OCI-LY3 (cell line): ENCODE results near the gene PNRC2.

ENCODE experiments used
- H2AFZ ChIP-seq: fragments of 200-600, 300-600 bp; shearing (Covaris generic); 2 replicates; pipeline ENCODE4 v1.6.0; 2014; ENCODE audit warnings: antibody characterized with exemption, low read depth, low read length
- H3K27ac ChIP-seq: fragments of 200-600, 300-600 bp; sonication (generic); 2 replicates; pipeline ENCODE4 v1.5.1; 2014; ENCODE audit warnings: mild to moderate bottlenecking, low read length, moderate library complexity, mixed read lengths
- H3K27me3 ChIP-seq: fragments of 200-600, 300-600 bp; sonication (generic); 2 replicates; pipeline ENCODE4 v1.6.1; 2014; ENCODE audit warnings: low read depth, low read length, mixed read lengths
- H3K36me3 ChIP-seq: fragments of 200-600, 300-600 bp; sonication (generic); replicated peaks from 2 replicates; pipeline ENCODE3; 2014; ENCODE audit warnings: low read depth, low read length, mixed read lengths
- H3K4me1 ChIP-seq: fragments of 300-600, 200-600 bp; sonication (generic); 2 replicates; pipeline ENCODE4 v1.6.1; 2014; ENCODE audit warnings: low read length, mixed read lengths
- H3K4me2 ChIP-seq: fragments of 200-600, 300-600 bp; sonication (generic); 2 replicates; pipeline ENCODE4 v1.6.1; 2014; ENCODE audit warnings: low read length, mixed read lengths
- H3K4me3 ChIP-seq: fragments of 300-600, 200-600 bp; sonication (generic); 2 replicates; pipeline ENCODE4 v1.5.1; 2014; ENCODE audit warnings: antibody characterized with exemption, mild to moderate bottlenecking, low read length, moderate library complexity
- H3K79me2 ChIP-seq: fragments of 300-600, 200-600 bp; shearing (Covaris generic); 2 replicates; pipeline ENCODE4 v1.6.1; 2014; ENCODE audit warnings: mild to moderate bottlenecking, low read length, mixed read lengths
- H3K9ac ChIP-seq: fragments of 300-600, 200-600 bp; shearing (Covaris generic); 2 replicates; pipeline ENCODE4 v1.6.0; 2014; ENCODE audit warnings: mild to moderate bottlenecking, low read length, moderate library complexity
- H3K9me3 ChIP-seq: fragments of 200-600, 300-600 bp; shearing (Covaris generic); 2 replicates; pipeline ENCODE4 v1.6.1; 2014; ENCODE audit warnings: low read length, mixed read lengths; ENCODE audit not compliant: insufficient read depth
- H4K20me1 ChIP-seq: fragments of 200-600, 300-600 bp; sonication (generic); 2 replicates; pipeline ENCODE4 v1.6.1; 2016; ENCODE audit warnings: low read length, mixed read lengths; ENCODE audit not compliant: insufficient read depth
- EZH2phosphoT487 ChIP-seq: fragments of 200-600 bp; shearing (Covaris generic); IDR thresholded peaks from 2 replicates; pipeline ENCODE4 v1.6.1; 2018; ENCODE audit warnings: antibody characterized with exemption, mixed run types, low read depth
- TF ChIP-seq, protein P1 (sequence below): fragments of 200-600, 300-600 bp; sonication (generic); IDR thresholded peaks from 2 replicates; pipeline ENCODE4 v1.5.1; 2014; ENCODE audit warnings: antibody characterized with exemption, low read length, low read depth

Gene PNRC2

GRCh38 chr1:23958810-23959460 is 693 bp upstream of the PNRC2 start:
- H3K4me1 ChIP-seq: peaks cover 27% of the 10 kb centered on the region
- no peak for TF ChIP-seq EZH2phosphoT487
- TF ChIP-seq, protein P1, sequence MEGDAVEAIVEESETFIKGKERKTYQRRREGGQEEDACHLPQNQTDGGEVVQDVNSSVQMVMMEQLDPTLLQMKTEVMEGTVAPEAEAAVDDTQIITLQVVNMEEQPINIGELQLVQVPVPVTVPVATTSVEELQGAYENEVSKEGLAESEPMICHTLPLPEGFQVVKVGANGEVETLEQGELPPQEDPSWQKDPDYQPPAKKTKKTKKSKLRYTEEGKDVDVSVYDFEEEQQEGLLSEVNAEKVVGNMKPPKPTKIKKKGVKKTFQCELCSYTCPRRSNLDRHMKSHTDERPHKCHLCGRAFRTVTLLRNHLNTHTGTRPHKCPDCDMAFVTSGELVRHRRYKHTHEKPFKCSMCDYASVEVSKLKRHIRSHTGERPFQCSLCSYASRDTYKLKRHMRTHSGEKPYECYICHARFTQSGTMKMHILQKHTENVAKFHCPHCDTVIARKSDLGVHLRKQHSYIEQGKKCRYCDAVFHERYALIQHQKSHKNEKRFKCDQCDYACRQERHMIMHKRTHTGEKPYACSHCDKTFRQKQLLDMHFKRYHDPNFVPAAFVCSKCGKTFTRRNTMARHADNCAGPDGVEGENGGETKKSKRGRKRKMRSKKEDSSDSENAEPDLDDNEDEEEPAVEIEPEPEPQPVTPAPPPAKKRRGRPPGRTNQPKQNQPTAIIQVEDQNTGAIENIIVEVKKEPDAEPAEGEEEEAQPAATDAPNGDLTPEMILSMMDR: peak; percentile 46

GRCh38 chr1:23960291-23961020 is 828 bp downstream of the PNRC2 start:
- Histone ChIP-seq H3K4me1 (peaks cover 38% of the 10 kb centered on the region), H3K27me3 (no peaks in the 10 kb centered on the region), H3K4me2 (peak overlapping the region; percentile 85), H3K36me3 (peaks cover 12% of the 10 kb centered on the region), H4K20me1 (0 out of 2 replicates have a peak, but pooled peaks cover 8% of the 10 kb centered on the region), H3K79me2 (peaks cover 45% of the 10 kb centered on the region), H2AFZ (no peak overlapping the region), H3K27ac (peak overlapping the region; percentile 96), H3K9ac (peak overlapping the region; percentile 100), H3K9me3 (no peaks in the 10 kb centered on the region), H3K4me3 (peak overlapping the region; percentile 100)
- TF ChIP-seq, protein P1: no peak

More at GRCh38 chr1:23958810-23959460, 693 bp upstream of the PNRC2 start:
- peak overlapping the region; percentile 96 for H3K27ac ChIP-seq
- peaks cover 36% of the 10 kb centered on the region for H3K79me2 ChIP-seq
- H3K4me2 ChIP-seq: peak overlapping the region; percentile 77
- H3K27me3 ChIP-seq: no peaks in the 10 kb centered on the region
- H3K36me3 ChIP-seq: peaks cover 12% of the 10 kb centered on the region
- H2AFZ ChIP-seq: no peak overlapping the region
- peak overlapping the region; percentile 99 for H3K9ac ChIP-seq
- H4K20me1 ChIP-seq: 0 out of 2 replicates have a peak, but pooled peaks cover 6% of the 10 kb centered on the region
- no peaks in the 10 kb centered on the region for H3K9me3 ChIP-seq
- peak overlapping the region; percentile 100 for H3K4me3 ChIP-seq

- peaks cover 29% of the 10 kb centered on the region for H3K36me3 ChIP-seq
- H3K79me2 ChIP-seq: peaks cover 77% of the 10 kb centered on the region
- H4K20me1 ChIP-seq: 0 out of 2 replicates have a peak, but pooled peaks cover 10% of the 10 kb centered on the region
These were observed 4.1 kb downstream of the PNRC2 start for GRCh38 chr1:23963617-23964234.

More at GRCh38 chr1:23963617-23964234, 4.1 kb downstream of the PNRC2 start:
- Histone ChIP-seq H3K27me3 (no peaks in the 10 kb centered on the region), H3K9me3 (no peaks in the 10 kb centered on the region), H3K4me1 (peaks cover 43% of the 10 kb centered on the region), H2AFZ (no peak overlapping the region), H3K4me3 (no peak overlapping the region), H3K4me2 (peak overlapping the region; percentile 58), H3K9ac (no peak overlapping the region), H3K27ac (peak overlapping the region; percentile 86)
- TF ChIP-seq, protein P1: no peak
- no peak for TF ChIP-seq EZH2phosphoT487
